ENCODE data around the gene CAB39L.

CAB39L gene

GRCh38 chr13:49443357-49443703 is 534 bp downstream of the CAB39L start:
- in situ Hi-C loops (cut with MboI; ENCODE audit: low sequenced_read_pairs): no loop called here

GRCh38 chr13:49441846-49442245 is 2.0 kb downstream of the CAB39L start:
- in situ Hi-C loops (cut with MboI; ENCODE audit: low sequenced_read_pairs): no loop called here

- in situ Hi-C loops (cut with MboI; ENCODE audit: low sequenced_read_pairs): no loop called here
Observed at GRCh38 chr13:49441312-49441711, 2.6 kb downstream of the CAB39L start.

GRCh38 chr13:49439609-49440008 is 4.3 kb downstream of the CAB39L start:
- in situ Hi-C loops (cut with MboI; ENCODE audit: low sequenced_read_pairs): no loop called here

GRCh38 chr13:49437705-49438104 is 6.2 kb downstream of the CAB39L start:
- in situ Hi-C loops (cut with MboI; ENCODE audit: low sequenced_read_pairs): no loop called here

- in situ Hi-C loops (cut with MboI; ENCODE audit: low sequenced_read_pairs): no loop called here
Observed at GRCh38 chr13:49436890-49437289, 7.0 kb downstream of the CAB39L start.

GRCh38 chr13:49435992-49436391 is 7.9 kb downstream of the CAB39L start:
- in situ Hi-C loops (cut with MboI; ENCODE audit: low sequenced_read_pairs): no loop called here

- in situ Hi-C loops (cut with MboI; ENCODE audit: low sequenced_read_pairs): no loop called here
Observed at GRCh38 chr13:49429121-49429520, 14.7 kb downstream of the CAB39L start.

GRCh38 chr13:49428041-49428763 is 15.7 kb downstream of the CAB39L start:
- in situ Hi-C loops (cut with MboI; ENCODE audit: low sequenced_read_pairs): no loop called here

- in situ Hi-C loops (cut with MboI; ENCODE audit: low sequenced_read_pairs): no loop called here
Observed at GRCh38 chr13:49424011-49424560, 19.8 kb downstream of the CAB39L start.

GRCh38 chr13:49421391-49421790 is 22.5 kb downstream of the CAB39L start:
- in situ Hi-C loops (cut with MboI; ENCODE audit: low sequenced_read_pairs): no loop called here

- in situ Hi-C loops (cut with MboI; ENCODE audit: low sequenced_read_pairs): no loop called here
Observed at GRCh38 chr13:49419276-49419675, 24.6 kb downstream of the CAB39L start.

GRCh38 chr13:49418206-49418605 is 25.7 kb downstream of the CAB39L start:
- in situ Hi-C loops (cut with MboI; ENCODE audit: low sequenced_read_pairs): no loop called here

GRCh38 chr13:49417161-49417560 is 26.7 kb downstream of the CAB39L start:
- in situ Hi-C loops (cut with MboI; ENCODE audit: low sequenced_read_pairs): no loop called here

GRCh38 chr13:49412749-49413148 is 31.1 kb downstream of the CAB39L start:
- in situ Hi-C loops (cut with MboI; ENCODE audit: low sequenced_read_pairs): no loop called here

- in situ Hi-C loops (cut with MboI; ENCODE audit: low sequenced_read_pairs): no loop called here
Observed at GRCh38 chr13:49411353-49411752, 32.5 kb downstream of the CAB39L start.

GRCh38 chr13:49410477-49410876 is 33.4 kb downstream of the CAB39L start:
- in situ Hi-C loops (cut with MboI; ENCODE audit: low sequenced_read_pairs): no loop called here

- in situ Hi-C loops (cut with MboI; ENCODE audit: low sequenced_read_pairs): no loop called here
Observed at GRCh38 chr13:49410006-49410405, 33.9 kb downstream of the CAB39L start.

GRCh38 chr13:49409008-49409407 is 34.9 kb downstream of the CAB39L start:
- in situ Hi-C loops (cut with MboI; ENCODE audit: low sequenced_read_pairs): no loop called here

GRCh38 chr13:49407936-49408335 is 35.9 kb downstream of the CAB39L start:
- in situ Hi-C loops (cut with MboI; ENCODE audit: low sequenced_read_pairs): no loop called here

GRCh38 chr13:49407068-49407467 is 36.8 kb downstream of the CAB39L start:
- in situ Hi-C loops (cut with MboI; ENCODE audit: low sequenced_read_pairs): no loop called here

- in situ Hi-C loops (cut with MboI; ENCODE audit: low sequenced_read_pairs): no loop called here
Observed at GRCh38 chr13:49404703-49405020, 39.2 kb downstream of the CAB39L start.
